DMS 273 treated with DMSO at 0.1 percent for 48 hours (cell line): ENCODE measurements around the gene CCDC157.

Experiments
- DNase-seq: peaks from one replicate; lab custom pipeline; 2025; lab: John Stamatoyannopoulos, UW

The CCDC157 gene

DNA sequence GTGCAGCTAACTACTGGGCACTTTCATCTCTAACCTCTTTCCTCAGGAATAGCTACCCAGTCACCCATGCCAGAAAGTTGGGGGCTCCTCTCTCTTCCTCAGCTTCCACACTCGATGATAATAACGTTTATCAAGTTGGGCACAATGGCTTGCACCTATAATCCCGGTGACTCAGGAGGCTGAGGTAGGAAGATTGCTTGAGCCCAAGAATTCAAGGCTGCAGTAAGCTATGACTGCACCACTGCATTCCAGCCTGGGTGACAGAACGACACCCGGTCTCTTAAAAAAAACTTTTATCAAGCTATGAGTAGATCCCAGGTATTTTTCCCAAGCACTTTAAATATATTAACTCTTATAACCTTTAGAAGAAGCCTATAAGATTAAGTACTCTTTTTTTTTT is 2.2 kb upstream of the CCDC157 start:
- DNase-seq: no peak

- DNase-seq: no peak
These were observed 396 bp downstream of the CCDC157 start for GRCh38 chr22:30357236-30357570.

DNA sequence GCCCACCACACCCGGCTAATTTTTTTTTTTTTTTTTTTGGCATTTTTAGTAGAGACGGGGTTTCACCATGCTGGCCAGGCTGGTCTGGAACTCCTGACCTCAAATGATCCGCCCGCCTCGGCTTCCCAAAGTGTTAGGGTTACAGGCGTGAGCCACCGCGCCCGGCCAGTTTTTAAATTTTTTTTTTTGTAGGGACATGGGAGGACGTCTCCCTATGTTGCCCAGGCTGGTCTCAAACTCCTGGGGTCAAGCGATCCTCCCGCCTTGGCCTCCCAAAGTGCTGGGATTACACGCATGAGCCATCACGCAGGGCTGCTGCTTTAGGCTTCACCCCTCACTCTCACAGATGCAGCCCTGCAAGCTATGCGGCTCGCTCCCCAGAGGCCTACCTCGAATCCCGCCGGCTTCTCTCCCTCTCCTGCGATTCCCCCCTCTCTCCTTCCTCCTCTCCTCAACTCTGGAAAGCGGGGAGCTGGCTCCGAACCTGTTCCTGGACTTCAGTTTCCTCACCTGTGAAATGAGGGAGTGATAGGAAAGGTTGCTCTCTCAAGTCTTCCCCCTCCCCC is 926 bp downstream of the CCDC157 start:
- DNase-seq: no peak

DNA sequence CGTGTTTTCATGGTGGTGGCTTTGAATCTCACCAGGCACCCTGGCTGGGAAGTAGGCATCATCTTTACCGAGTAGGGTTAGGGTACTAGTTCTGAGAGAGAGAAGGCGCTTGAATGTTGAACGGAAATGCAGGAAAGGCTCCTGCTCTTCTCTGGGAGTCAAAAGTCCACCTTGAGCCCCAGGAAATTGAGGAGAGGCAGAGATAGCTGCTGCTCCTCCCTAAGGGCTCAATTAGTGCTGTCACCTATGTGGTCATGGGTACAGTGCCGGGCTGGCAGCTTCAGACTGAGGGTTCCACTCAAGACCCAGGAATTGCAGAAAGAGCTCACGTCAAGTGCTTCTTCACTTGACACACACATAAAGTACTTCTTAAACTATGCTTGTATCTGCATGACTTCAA is 1.7 kb downstream of the CCDC157 start:
- DNase-seq: no peak

DNA sequence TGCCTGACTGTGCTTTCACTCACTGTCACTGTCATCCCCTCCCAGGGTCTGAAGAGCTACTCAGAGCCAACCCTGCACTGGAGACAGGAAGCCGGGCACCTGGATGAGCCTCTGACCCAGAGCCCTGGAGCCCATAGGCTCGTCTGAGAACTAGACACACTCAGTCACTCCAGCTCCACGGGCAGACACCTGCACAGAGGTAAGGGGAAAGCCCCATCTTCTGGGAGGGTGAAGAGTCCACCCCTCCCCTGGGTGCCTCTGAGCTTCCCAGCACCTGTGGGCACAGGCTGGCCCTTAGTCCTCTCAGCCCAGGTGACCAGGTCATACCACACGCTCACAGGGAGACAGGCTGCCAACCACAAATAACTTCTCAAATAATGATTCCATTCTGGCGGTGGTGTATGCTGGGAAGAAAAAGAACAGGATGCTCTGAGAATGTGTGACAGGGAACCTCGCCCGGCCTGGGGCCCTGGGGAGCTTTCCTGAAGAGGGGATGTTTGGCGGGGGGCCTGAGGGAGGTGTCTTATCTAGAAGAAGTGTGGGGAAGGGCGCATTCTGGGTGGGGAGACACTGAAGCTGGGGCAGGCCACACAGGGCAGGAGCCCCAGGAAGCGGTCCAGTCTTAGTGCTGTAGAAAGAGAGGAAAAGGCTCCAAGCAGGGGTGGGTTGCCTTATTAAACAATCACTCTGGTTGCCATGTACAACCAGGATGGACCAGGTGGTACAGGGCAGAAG is 5.3 kb downstream of the CCDC157 start:
- DNase-seq: no peak

DNA sequence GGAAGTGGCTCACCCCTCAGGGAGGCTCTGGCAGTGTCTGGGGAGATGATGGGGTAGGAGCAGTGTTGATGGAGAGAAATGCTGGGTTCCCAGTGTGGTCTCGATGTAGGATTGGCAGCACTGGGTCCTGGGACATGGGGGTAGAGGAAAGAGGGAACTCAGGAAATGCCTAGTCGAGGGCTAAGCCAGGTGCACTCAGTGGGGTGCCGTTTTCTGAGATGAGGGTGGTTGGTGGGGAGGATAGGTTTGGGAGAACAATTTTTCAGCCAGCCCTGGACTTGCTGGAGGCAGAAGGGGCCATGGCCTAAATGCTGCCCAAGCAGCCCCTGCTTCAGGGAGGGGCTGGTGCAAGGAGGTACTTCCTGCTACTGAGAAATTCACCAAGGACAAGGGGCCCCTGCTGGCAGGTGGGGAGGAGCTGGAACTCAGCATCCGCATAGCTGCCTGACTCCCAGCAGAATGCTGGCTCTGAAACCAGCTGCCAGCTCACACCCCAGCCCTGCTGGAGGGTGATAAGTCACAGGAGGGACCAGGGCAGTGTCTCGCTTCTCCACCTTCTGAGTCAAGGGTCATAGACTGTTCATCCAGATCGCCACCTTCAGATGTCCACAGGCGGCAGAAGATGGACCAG is 6.0 kb downstream of the CCDC157 start:
- no peak for DNase-seq

DNA sequence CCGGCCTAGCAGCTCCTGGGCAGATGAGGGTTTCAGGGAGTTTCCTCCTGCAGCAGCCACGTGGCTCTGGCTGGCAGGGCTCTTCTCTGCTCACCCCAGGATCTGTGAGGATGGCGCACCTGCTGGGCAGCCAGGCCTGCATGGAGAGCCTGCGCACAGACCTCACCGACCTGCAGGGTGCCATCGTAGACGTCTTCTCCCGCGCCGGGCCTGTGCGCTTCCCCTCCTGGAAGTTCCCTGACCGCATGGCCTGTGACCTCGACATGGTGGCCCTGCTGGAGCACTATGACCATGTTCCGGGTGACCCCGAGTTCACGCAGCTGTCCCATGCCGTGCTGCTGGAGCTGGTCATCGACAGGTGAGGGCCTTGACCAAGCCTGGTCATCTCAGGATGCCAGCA is 9.1 kb downstream of the CCDC157 start:
- no peak for DNase-seq

DNA sequence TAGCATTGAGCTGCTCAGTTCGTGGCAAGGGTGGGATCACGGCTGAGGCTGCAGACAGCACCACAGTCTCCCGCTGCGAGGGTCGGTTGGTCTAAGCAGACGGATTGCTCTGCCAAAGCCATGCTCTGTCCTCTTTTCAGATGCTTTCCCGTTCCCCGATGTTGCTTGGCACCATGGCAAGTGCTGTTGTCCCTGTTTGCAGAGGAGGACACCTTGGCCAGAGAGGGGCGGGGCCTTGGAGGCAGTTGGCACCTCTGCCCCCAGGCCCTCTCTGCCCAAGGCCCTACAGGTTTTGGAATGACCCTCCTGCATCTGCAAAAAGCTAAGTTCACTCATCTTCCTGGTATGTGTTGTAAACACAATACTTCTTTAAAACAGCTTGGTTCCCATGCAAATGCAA is 11.6 kb downstream of the CCDC157 start:
- DNase-seq: no peak

DNA sequence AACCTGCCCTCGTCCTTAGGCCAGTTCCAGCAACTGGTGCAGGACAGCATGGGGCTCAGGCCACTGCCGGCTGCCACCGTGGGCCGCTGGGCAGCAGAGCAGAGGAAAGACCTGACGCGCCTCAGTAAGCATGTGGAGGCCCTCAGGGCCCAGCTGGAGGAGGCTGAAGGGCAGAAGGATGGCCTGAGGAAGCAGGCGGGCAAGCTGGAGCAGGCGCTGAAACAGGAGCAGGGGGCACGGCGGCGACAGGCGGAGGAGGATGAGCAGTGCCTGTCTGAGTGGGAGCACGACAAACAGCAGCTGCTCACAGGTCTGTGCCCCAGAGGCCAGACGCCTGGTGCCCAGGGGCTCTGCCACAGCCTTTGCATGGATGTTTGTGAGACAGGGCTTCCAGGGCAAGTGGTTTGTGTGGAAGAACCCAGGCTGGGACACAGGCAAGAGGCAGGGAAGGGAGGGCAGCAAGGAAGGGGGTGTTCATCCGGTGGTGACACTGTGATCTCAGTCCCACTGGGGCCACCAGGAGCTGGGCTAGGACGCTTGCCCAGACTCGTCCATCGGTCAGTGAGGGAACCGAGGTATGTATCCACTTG is 13.9 kb downstream of the CCDC157 start:
- no peak for DNase-seq

- DNase-seq: no peak
These were observed 14.5 kb downstream of the CCDC157 start for GRCh38 chr22:30371321-30371720.

DNA sequence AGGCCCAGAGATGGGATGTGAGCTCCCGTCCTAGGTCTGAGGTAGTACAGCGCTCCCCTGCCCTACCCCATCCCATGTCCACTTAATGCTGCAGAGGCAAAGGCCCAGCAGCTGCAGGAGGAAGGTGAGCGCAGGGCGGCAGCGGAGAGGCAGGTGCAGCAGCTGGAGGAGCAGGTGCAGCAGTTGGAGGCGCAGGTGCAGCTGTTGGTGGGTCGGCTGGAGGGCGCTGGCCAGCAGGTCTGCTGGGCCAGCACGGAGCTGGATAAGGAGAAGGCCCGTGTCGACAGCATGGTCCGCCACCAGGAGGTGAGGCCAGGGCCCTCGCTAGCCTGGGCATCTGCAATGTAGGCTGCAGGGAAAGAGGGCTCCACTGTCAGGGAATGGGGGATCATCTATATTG is 15.2 kb downstream of the CCDC157 start:
- no peak for DNase-seq

DNA sequence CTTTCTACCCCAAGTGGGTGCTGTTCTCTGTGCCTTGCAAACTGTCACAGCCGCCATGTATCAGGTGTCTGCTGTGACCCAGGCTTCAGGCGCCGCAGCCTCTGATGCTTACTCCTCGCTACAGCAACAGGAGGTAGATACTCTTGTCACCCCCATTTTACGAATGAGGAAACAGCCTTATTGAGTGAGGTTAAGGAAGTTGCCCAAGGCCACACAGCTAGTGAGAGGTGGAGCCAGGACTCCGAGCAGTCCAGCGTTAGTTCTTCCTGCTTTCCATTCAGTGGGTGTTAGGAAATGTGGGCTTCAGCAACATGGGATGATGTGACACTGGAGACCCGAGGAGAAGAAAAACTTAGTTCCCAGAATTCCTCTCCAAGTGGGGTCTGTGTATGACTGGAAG is 16.1 kb downstream of the CCDC157 start:
- no peak for DNase-seq

GRCh38 chr22:30373331-30374325 is 16.8 kb downstream of the CCDC157 start:
- DNase-seq: no peak

GRCh38 chr22:30375312-30375849 is 18.6 kb downstream of the CCDC157 start:
- DNase-seq: no peak

GRCh38 chr22:30380011-30380410 is 23.2 kb downstream of the CCDC157 start:
- no peak for DNase-seq

DNA sequence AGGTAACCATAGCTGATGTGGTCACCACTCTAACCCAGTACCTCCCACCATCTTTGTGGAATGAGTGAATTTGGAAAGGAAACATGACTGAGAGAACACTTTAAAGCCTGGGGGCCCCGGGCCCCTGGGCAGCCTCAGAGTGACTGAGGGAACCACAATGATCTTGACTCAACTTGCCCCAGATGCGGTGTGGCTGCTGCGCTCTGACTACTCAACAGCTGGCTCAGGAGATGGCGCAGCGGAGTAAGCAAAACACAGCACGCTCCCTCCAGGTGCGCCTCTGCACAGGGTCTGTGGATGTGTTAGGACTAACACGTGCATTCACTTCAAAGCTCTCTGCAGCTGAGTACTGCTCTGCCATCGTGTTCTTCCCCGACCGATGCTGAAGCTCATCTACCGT is 24.5 kb downstream of the CCDC157 start:
- no peak for DNase-seq

DNA sequence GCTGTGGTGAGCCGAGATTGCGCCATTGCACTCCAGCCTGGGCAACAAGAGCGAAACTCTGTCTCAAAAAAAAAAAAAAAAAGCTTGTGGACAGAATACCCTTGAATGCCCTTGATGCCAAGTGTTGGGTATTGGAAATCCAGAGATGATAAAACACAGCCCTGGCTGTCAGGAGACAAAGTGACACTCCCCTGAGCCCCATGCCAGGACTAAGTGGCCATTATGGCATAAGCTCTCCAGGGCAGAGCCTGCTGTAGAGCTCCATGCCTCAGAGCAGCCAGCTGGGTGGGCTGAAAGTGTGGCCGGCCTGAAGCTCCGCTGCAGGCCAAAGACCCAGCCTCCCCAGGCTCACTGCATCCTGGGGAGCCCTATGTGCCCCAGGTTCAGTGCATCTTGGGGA is 25.5 kb downstream of the CCDC157 start:
- DNase-seq: no peak

- no peak for DNase-seq
These were observed 26.3 kb downstream of the CCDC157 start for GRCh38 chr22:30383061-30383460.

DNA sequence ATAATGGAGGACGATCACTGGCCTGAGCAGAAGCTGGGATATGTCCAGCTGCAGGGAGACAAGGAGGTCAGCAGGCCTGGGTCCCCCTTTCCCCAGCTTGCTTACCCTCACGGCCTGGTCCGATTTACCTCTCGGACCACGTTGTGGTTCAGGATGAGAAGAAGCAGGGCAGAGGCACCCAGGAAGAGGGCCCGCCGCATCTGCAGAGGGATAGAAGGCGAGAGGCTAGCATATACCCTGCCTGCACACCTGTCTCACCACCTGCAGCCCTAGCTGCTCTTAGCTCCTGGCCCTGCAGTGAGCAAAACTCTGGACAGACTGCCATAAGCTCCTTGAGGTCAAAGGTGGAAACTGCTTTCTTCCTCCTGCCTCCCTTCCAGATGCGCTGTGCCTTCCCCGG is 29.1 kb downstream of the CCDC157 start:
- DNase-seq: no peak

DNA sequence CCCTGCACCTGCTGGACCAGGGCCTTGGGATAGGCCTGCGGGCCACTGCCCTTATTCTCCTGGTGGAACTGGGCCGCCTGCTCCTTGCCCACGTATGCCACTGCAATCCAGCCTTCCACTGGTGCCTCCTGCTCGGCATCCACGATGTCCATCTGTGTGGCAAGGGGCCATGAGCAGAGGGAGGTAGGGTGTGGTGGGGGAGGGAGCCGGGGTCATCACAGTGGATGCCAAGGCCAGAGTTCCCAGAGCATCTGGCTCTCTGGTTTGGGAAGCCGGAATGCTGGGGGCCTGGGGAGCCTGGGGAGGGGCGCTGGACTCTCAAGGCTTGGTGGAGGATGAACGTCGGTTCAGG is 29.8 kb downstream of the CCDC157 start:
- no peak for DNase-seq

DNA sequence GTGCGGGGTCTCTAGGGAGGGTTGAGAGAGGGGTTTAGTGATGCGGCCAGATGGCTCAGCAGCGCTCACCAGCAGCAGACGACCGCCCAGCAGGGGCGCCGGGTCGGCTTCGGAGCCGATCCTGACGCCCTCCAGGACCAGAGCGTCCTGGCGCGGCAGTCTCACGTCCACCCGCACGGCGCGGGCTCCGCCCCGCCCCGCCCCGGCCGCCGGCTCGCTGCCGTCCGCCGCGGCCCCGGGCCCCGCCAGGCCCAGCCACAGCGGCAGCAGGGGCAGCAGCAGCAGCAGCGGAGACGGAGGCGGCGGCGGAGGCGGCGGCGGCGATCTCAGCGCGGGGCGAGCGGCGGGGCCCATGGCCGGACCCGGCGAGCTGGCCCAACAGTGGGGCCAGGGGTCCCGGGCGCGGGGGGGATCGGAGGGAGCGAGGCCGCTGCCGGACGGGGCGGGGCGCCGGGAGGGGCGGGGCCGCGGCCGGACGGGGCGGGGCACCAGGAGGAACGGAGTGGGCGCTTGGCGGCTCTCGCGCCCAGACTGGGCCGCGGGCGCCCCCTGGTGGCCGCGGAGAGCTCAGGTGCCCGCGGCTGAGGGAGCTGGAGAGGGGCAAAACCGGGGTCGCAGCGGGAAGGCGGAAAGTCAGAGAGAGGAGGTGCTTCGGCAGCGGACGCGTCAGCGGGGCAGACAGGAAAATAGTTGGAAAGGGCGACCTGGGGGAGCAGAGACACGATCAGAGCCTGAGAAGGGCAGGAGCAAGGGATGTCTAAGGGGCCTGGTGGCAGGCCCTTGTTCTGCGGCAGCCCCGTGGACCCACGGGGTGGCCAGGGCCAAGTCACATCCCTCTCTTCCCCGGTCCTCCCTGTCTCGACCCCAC is 30.4 kb downstream of the CCDC157 start, which contains the start of gene RNF215:
Gene RNF215 (minus strand): TSS at position 452 of the 868 bp plus-strand sequence. CDS start 98 bp downstream, at position 354.
- DNase-seq: no peak
